GM21390 (cell line): ENCODE results near the gene TMEM63A.
"Not testable (repeated sequence)": the region's sequence is repeated elsewhere in the genome, so short reads cannot be mapped to it uniquely, and the experiment has no call there.

ENCODE experiments used
- ATAC-seq: cut with Tn5 transposase; IDR thresholded peaks from one replicate; pipeline ENCODE4 v1.9.1; 2021; ENCODE audit not compliant: unreplicated experiment

Gene TMEM63A

DNA sequence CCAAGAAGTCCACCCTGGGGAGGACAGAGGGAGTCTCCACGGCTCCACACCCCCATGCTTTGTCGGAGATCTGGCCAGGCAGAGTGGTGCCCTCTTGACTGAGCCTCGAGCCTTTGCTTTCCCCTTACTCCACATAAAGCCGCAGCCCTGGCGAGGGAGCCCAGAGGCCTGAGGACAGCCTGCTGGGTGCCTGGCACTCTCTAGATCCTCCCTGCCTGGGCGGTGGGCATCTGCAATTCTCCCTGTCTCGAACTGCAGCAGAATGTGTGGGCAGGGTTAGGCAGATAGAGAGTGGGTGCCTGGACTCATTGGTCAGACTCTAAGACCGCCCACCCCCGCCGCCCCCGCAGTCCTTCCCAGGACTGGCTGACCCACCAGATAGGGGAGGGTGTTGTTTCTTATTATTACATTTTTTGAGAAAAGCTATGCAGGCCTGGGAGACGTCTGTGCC is 58.3 kb downstream of the TMEM63A start:
- ATAC-seq, result no peak

DNA sequence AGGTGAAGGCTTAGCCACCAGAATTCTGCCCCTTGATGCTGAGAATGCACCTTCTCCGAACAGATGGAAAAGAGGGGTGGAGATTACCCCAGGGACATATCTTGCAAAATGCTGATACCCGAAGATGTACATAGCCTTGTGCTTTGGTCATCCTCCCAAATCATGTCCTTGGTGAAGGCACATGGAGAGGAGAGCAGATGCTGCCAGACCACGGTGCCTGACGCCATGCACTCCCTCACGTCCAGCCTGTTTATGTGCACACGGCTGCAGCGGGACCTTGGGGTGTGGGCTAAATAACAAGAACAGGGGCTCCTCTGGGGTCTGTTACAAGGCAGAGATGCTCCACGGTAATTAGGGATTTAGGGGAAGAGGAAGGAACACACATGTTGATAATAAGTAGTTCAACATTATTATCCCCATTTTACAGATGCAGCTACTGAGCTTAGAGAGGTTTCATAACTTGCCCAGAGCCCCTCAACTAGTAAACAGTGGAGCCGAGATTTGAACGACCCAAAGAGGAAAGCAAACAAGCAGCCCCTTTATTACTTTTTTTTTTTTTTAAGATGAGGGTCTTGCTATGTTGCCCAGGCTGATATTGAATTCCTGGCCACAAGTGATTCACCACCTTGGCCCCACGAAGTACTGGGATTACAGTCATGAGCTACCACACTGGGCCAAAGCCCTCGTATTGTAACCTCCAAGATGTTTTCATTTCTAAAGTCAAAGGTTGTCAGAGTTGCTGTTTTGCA is 59.4 kb downstream of the TMEM63A start:
- no peak for ATAC-seq

DNA sequence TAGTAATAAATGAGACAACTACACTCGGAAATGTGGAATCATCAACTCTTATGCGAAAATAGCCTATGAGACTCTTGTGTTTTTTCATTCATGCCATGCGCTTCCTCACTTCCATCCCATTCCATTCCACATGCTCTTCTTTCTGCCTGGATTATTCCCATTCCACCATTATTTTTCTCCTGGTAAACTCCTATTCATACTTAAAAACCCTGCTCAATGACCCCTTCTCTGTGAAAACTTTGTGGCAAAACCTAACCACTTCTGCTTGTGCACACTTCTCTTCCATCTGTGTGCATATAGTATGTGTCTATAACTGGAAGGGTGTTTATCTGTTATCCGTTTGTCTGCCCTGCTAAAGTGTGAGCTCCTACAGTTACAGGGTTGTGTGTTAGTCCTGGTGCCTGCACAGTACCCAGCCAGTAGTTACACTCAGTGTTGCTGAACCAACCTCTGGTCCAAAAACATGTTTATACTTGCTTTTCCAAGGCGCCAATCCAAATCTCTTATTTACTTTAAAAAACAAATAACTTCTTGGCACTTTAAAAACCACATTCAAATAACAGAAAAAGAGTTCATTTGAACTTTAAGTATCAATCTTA is 61.6 kb downstream of the TMEM63A start:
- no peak for ATAC-seq

DNA sequence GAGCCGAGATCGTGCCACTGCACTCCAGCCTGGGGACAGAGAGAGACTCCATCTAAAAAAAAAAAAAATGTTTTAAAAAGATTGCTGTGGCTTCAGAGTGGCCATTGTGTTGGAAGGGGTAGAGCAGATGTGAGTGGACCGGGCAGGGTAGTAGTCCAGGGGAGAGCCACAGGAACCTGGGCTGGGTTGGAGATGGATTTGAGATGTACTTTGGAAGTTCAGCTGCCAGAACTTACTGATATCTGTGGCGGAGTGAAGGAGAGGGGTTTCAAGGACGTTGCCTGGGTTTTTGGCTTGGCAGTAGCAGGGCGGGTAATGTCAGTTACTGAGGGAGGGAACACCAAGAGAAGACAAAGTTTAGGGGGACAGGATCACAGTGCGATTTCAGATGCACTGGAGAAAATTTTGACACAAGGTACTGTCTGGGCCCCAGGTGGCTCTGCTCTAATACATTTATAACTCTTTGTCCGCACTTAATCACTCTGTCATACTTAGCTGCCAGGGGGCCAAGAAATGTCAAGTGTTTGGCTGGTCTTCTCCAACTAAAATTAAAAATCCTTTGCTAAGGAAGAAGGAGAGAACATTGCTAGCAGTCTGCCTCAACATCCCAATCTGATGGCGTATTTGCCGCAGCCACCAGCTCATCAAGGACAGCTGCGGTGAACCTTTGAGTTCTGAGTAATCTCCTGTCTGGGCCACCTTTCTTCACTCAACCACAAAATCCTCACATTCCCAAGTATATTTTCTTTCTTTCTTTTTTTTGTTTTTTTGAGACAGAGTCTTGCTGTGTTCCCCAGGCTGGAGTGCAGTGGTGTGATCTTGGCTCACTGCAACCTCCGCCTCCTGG is 62.6 kb downstream of the TMEM63A start:
- ATAC-seq, result no peak

DNA sequence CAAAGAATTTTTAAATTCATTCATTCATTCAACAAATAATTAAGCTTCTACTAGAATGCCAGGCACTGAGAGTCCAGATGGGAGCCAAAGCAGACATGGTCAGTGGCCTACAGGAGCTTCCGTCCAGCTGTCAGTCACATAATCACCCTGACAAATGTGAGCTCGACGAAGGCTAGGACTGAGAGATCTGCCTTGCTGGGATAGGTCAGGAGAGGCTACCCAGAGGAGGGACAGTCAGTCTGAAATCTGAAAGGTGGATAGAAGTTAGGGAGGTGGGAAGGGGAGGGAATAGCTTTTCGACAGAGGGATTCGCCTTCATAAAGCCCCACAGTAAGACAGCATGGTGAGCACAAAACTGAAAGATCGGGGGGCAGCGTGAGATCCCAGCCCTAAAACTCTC is 64.0 kb downstream of the TMEM63A start:
- ATAC-seq, result no peak

DNA sequence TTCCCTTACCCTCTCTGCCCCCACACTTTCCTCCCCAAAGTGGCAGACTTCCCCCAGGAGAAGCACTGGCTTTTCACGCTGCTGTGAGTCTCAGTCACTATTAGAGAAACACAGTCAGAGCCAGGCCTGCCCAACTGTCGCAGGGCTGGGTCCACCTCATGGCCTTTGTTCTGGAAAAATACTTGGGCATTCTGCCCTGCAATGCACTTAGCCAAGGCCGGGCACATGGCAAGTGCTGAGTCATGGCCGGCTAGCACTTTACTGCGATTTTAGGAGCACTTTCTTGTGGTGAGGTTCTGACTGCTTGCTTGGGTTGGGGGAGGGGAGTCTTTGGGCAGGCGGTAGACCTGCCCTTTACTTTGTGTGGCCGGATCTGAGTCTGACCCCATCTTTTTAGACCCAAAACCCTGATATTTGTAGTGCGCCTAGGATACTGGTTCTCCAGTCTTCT is 64.5 kb downstream of the TMEM63A start:
- ATAC-seq, result no peak

DNA sequence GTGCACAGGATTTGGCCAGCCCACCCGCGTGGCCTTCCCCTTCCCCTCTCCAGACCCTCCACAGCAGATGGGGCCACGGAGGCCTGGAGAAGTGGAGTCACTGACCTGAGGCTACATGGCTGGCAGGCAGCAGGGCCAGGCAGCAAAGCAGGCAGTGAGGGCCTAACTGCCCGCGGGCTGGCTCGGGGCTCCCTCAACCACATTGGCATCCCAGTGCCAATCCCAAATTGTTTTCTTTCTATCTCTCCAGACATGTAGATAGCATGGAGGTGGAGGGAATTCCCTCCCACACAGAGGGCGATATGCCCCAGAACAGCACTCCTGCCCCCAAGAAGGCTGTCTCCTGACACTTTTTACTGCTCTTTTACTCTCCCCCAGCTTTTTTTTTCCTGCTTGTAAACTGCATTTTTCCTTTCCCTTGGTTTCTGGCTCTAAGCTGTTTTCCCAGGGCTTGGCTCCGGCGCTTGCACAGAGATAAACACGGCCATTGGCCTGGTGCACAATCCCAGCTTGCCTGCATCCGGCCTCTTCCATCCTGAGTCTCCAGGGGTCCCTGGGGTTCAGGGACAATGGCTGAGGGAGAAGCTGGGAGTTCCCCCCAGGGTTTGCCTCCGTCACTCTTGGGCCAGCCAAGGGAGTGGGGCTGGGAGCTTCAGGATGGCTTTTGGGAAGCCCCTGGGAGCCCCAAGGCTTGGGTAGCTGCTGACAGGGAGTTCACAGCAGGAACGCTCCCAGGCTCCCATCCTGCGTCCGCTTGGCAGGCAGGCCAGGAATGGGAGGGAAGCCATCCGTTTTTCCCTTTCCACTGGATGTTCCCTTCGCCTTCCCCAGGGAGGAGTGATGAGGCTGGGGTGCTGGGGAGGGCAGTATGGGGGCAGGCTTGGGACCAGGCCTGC is 65.3 kb downstream of the TMEM63A start:
- no peak for ATAC-seq

DNA sequence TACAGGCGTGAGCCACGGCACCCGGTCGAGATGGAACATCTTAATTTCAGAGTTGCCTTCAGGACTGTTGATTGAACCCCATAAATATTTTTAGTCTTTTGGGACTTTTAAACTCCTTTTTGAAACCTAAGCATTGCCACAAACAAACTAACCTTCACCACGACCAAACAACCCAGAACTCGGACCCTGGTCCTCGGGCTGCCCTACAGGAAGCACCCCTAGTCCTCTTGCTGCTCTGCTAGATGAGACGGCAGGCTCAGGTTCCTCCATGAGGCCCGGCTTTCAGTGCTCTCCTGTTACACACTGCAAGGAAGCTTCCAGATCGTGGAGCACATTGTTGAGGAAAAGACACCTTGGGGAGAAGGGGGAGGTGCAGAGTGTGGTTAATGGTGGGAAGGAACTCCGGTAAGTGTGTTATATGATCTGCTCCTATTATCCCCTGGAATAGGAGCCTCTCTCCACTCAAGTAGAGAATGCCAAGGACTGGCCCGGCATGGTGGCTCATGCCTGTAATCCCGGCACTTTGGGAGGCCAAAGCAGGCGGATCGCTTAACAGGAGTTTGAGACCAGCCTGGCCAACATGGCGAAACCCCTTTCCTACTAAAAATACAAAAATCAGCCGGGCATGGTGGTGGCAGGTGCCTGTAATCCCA is 66.5 kb downstream of the TMEM63A start:
- no peak for ATAC-seq

DNA sequence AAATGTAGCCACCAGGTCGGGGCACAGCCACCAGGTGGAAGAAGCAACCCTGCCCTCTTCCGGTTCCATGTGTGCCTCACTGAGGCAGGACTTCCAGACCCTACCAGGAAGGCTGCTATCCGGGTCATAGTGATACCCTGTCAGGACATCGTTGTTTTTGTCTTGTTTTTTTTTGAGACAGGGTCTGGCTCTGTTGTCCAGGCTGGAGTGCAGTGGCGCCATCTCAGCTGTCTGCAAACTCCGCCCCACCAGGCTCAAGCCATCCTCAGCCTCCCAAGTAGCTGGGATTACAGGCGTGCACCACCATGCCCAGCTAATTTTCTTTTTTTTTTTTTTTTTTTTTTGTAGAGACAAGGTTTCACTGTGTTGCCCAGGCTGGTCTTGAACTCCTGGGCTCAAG is 67.1 kb downstream of the TMEM63A start:
- not testable (repeated sequence) for ATAC-seq

DNA sequence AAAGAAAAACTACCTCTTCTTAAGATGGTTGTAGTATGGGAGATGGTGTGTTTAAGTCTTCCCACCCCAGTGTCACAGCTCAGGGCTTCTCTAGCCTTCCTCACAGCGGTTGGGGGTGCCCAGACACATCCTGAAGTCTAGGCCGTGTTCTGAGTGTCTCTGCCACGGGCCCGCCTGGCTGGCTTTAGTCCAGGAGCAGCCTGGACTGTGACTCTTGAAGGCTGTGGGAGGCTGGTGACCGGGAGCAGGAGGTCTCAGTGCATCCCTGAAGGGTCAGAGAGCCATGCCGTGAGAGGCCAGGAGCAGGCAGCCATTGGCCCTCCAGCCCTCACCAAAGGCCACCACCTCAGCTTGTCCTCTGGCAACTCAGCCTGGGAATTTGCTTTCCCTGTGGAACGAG is 67.8 kb downstream of the TMEM63A start:
- ATAC-seq, result no peak

DNA sequence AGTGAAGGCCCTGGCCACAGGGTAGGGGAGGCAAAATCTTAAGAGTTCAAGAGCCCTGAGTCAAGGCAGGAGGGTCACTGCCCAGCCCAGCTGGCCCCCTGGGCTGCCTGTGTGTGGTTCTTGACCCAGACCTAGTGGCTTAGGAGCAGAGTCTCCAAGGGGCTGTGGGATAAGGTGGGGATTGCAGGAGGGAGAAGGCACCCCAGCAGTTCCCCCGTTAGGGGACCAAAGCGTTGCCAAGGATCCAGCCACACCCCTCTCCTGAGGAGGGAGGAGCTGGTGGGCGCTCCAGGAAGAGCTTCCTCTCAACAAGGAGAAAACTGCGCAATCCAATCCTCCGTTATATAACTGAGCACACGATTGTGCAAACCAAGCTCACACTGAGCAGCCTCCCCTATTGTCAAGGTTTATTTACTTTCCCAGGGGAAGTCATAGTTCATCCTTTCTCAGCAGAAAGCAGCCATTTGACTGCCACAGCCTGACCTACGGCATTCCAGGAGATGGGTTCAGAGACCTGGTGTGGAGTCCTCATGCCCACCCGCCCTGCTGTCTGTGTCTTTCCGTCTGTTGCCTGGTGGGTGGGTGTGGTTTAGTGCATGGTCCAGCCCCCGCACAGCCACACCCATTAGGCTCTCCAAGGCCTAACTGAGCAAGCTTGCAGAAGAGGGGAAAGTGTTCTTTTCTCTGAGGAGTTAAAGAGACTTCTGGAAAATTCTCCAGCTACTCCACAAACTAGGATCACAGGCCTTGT is 68.8 kb downstream of the TMEM63A start:
- no peak for ATAC-seq

DNA sequence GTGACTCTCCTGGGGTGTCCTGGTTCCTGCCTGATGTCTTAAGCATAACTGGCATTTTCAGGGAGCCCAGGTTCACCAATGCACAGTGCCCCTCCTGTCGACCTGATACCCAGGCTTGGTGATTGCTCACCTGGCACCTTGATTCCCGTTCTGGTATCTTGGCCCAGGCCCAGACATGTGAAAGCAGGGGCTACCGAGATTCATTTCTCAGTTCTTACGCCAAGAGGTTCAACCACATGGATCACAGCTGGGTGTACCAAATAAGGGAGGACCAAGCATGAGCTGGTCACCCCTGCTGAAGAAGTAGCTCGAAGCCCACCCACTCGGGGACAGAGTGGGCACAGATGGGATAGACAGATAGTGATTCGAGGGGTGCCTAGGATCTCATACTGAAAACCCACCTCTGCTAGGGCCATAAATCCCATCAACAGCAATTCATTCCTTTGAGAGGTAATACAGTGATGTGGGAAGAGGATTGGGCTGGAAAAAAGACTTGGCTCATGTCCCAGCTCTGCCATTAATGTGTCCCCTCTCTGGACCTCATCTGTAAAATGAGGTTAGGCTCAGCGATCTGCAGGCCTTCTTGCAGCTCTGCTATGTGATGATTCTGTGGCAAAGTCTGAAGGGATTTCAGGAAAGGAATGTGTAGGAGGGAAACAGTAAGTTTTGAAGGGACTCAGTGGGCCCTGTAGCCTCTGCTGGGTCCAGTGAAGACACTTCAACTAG is 69.5 kb downstream of the TMEM63A start:
- ATAC-seq, result no peak

DNA sequence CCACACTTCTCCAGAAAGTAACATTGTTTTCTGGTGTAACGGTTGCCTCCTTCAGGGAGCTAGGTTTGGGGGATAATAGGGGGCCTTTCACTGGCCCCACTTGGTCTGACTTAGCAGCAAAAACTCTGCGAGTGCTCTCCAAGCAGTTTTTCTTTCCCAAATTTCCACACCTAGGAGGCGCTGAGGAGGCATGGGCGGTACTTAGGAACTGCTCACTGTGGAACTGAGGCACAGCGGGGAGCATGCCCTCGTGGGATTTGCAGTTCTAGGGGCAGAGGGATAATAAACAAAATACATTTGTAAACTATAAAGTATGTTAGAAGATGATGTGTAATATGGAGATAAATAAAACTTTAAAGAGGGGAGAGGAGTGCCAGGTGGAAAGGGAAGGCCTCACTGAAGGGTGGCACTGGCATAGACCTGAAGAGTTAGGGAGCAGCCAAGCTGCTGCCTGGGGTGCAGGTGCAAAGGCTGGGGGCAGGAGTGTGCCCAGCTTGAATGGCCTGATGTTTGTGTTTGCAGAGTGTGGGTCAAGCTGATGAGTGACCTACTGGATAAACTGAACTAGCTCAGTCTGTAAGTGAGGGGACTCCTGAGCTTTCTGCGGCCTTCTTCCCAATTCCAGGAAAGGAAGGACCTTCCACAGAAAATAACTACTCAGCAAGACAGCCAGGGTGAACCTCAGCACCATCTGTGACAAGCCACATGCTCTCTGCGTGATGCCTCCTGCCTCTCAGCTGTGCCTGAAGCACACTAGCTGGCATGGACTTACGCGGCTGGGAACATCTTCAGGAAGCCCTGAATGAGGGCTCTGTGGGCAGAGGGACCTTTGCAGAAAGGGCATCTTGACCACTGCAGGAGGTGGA is 70.3 kb downstream of the TMEM63A start:
- no peak for ATAC-seq

DNA sequence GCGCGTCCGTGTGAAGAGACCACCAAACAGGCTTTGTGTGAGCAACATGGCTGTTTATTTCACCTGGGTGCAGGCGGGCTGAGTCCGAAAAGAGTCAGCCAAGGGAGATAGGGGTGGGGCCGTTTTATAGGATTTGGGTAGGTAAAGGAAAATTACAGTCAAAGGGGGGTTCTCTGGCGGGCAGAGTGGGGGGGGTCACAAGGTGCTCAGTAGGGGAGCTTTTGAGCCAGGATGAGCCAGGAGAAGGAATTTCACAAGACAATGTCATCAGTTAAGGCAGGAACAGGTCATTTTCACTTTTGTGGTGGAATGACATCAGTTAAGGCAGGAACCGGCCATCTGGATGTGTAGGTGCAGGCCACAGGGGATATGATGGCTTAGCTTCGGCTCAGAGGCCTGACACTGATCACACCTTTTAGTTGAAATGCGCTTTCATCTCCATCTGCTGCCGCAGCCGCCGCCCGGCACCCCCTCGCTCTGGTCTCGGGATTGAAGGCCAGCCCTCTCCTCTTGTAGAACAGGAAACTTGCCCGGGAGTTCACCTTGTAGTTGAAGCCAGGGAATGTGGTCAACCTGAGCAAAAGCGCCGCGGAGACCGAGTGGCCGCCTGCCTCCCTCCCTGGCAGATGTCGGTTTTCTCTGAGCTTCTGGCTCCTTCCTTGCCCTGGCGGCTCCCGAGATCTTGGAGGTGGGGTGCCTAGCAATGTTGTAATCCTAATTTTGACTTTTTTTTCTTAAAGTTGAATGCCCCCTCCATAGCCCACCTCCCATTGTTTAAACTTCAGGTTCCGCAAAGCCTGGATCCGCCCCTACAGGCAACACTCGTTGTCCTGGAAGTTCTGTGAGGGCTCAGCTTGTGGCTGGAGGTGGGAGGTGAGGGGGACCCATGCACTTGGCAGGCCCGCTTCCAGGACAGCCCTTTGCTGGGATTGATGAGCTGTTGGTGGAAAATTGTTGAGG is 71.3 kb downstream of the TMEM63A start:
- ATAC-seq, result not testable (repeated sequence)

DNA sequence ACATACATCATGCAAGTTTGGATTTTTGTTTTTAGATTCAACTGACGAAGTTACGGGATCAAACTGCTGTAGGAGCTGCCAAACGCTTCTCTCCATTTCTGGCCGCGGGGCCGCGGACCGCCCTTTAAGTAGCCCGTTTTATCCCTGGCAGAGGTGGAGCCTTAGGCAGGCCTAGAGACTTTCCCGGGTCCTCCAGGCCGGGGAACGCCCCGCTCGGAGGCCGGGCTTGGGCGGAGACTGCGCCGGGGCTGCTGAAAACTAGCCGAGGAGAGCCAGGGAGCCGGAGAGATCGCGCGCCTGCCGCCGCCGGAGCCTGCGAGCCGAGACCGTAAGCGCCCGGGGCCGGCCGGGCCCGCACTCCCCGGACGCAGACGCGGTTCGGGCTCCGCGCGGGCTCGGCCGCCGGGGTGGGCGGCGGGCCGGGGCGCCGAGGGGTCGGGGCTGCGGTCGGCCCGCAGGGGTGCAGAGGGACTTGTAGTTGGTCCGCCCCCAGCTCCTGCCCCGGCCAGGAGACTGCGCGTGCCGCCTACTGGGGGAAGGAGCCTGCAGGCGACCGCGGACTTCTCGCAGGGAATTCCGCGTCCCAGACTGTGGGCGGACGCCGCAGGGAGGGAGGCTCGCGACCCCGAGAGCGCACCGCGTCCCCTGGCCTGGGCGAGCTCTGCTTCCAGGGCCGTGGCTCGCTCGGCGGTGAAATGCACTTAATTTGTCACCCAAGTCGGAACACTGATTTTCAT is 72.2 kb downstream of the TMEM63A start, which contains the start of gene EPHX1:
EPHX1 (plus strand) TSS at position 283 of the 737 bp plus-strand sequence. CDS start 18,606 bp downstream, outside the sequence.
- peak; percentile 97 for ATAC-seq

DNA sequence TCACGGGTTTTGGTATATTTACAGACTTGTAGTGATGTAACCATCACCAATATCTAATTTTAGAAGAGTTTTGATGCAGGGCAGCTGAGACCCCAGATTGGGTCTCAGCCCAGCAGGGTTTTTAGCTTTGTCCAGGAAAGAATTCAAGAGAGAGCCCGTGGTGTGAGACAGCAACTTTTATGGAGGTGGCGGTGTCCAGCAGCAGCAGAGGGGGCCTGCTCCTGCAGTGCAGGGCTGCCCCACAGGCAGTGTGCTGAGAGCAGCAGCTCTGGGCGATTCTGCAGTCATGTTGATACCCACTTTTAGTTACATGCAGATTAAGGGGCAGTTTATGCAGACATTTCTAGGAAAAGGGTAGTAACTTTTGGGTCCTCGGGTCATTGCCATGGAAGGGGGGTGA is 74.0 kb downstream of the TMEM63A start:
- ATAC-seq, result no peak
